Activated CD4-positive, alpha-beta T cell treated with anti-CD3 and anti-CD28 coated beads for 36 hours (primary cell): ENCODE results near the gene CACNA2D2. TPM values are rescaled to one million over a fixed set of nuclear protein-coding genes. Genes with fewer than 3 reads are reported as not detected.
A peak's percentile ranks its signal among the peaks of the same experiment; 100 is the strongest.

Source experiments
- ATAC-seq: fragments of 200-7000 bp; cut with Tn5 transposase; one replicate; pipeline ENCODE4 v1.10.0; 2021; ENCODE audit warnings: mild to moderate bottlenecking, moderate library complexity
- CTCF ChIA-PET: fragments of 350-600 bp; sonication (Branson Sonifier 250); formaldehyde crosslinking; loops from one replicate; lab custom pipeline; 2021; ENCODE audit warnings: antibody characterized with exemption; lab: Charles Lee
- POLR2A ChIA-PET: fragments of 350-600 bp; sonication (Branson Sonifier 250); formaldehyde crosslinking; loops from one replicate; lab custom pipeline; 2021; ENCODE audit warnings: antibody characterized with exemption, inconsistent platforms; lab: Charles Lee
- DNase-seq: peaks from one replicate; pipeline ENCODE4 v3.0.0-alpha.2; 2020
- H3K27ac Mint-ChIP-seq: one replicate; pipeline ENCODE4 v1.8.0; 2021; ENCODE audit warnings: mixed read lengths
- H3K27me3 Mint-ChIP-seq: one replicate; pipeline ENCODE4 v1.8.0; 2021; ENCODE audit warnings: mixed read lengths
- H3K36me3 Mint-ChIP-seq: one replicate; pipeline ENCODE4 v1.8.0; 2021; ENCODE audit warnings: low read depth, mixed read lengths
- H3K4me1 Mint-ChIP-seq: one replicate; pipeline ENCODE4 v1.8.0; 2021; ENCODE audit warnings: mixed read lengths
- H3K4me3 Mint-ChIP-seq: one replicate; pipeline ENCODE4 v1.8.0; 2021; ENCODE audit warnings: mild to moderate bottlenecking, moderate library complexity, mixed read lengths
- H3K9me3 Mint-ChIP-seq: one replicate; pipeline ENCODE4 v1.8.0; 2021; ENCODE audit warnings: low read depth, mixed read lengths
- intact Hi-C, 2 experiments: fragments of 100-400 bp; cut with DNase I in 1 of 2; cut with micrococcal nuclease in 1 of 2; formaldehyde crosslinking; loops; one replicate each; pipeline versions ENCODE4 v1.14.2 to v1.15.1; 2022 to 2024; cut with DNase I, micrococcal nuclease
- total RNA-seq, 2 experiments: library from RNA; stranded (reverse); gene quantifications; one replicate each; pipeline ENCODE4 v1.2.3, GENCODE V29; 2021

The CACNA2D2 gene
- total RNA-seq, 2 experiments from 2014 or later, result 1.1 to 1.5 TPM

- Mint-ChIP-seq H3K4me1 (peaks cover 8% of the 10 kb centered on the region), H3K27ac (no peak overlapping the region), H3K9me3 (no peaks in the 10 kb centered on the region), H3K27me3 (no peaks in the 10 kb centered on the region), H3K4me3 (no peak overlapping the region), H3K36me3 (no peaks in the 10 kb centered on the region)
- CTCF ChIA-PET, result no interaction called here
- no peak for ATAC-seq
- intact Hi-C loops, result no loop called here
- POLR2A ChIA-PET, result no interaction called here
- no peak for DNase-seq
Observed at GRCh38 chr3:50374363-50375257, 128.8 kb downstream of the CACNA2D2 start.

- ATAC-seq, result no peak
- Mint-ChIP-seq H3K36me3 (no peaks in the 10 kb centered on the region), H3K4me3 (no peak overlapping the region), H3K4me1 (peaks cover 8% of the 10 kb centered on the region), H3K27ac (no peak overlapping the region), H3K9me3 (no peaks in the 10 kb centered on the region), H3K27me3 (no peaks in the 10 kb centered on the region)
- intact Hi-C loops, result no loop called here
- ChIA-PET CTCF (no interaction called here), POLR2A (no interaction called here)
- no peak for DNase-seq
Observed at GRCh38 chr3:50373146-50374051, 130.0 kb downstream of the CACNA2D2 start.

- H3K27me3 Mint-ChIP-seq, result no peaks in the 10 kb centered on the region
- H3K9me3 Mint-ChIP-seq, result no peaks in the 10 kb centered on the region
- ChIA-PET POLR2A (no interaction called here), CTCF (no interaction called here)
- no peak overlapping the region for H3K4me3 Mint-ChIP-seq
- no peak overlapping the region for H3K27ac Mint-ChIP-seq
- intact Hi-C loops, result no loop called here
- peaks cover 8% of the 10 kb centered on the region for H3K4me1 Mint-ChIP-seq
- ATAC-seq (peak; percentile 14), DNase-seq (no peak)
- no peaks in the 10 kb centered on the region for H3K36me3 Mint-ChIP-seq
Observed at GRCh38 chr3:50372349-50372748, 131.1 kb downstream of the CACNA2D2 start.

- no peak overlapping the region for H3K27ac Mint-ChIP-seq
- ChIA-PET POLR2A (no interaction called here), CTCF (no interaction called here)
- peaks cover 11% of the 10 kb centered on the region for H3K4me1 Mint-ChIP-seq
- H3K36me3 Mint-ChIP-seq, result no peaks in the 10 kb centered on the region
- H3K27me3 Mint-ChIP-seq, result no peaks in the 10 kb centered on the region
- no peaks in the 10 kb centered on the region for H3K9me3 Mint-ChIP-seq
- ATAC-seq, result peak; percentile 10
- no peak for DNase-seq
- intact Hi-C loops, result no loop called here
- no peak overlapping the region for H3K4me3 Mint-ChIP-seq
Observed at GRCh38 chr3:50371133-50371685, 132.2 kb downstream of the CACNA2D2 start.

GRCh38 chr3:50370594-50370993 is 132.8 kb downstream of the CACNA2D2 start:
- ChIA-PET POLR2A (no interaction called here), CTCF (interaction anchor here (0.7 kb wide), 2 partner anchors 94 to 172 kb away, joined by 3 to 4 read pairs; no protein-coding TSS in a partner anchor)
- Mint-ChIP-seq H3K36me3 (no peaks in the 10 kb centered on the region), H3K27ac (no peak overlapping the region), H3K4me3 (no peak overlapping the region), H3K27me3 (no peaks in the 10 kb centered on the region), H3K9me3 (no peaks in the 10 kb centered on the region), H3K4me1 (peaks cover 18% of the 10 kb centered on the region)
- no peak for DNase-seq
- intact Hi-C loops, result no loop called here
- peak; percentile 35 for ATAC-seq

- H3K4me1 Mint-ChIP-seq, result peaks cover 20% of the 10 kb centered on the region
- no peaks in the 10 kb centered on the region for H3K9me3 Mint-ChIP-seq
- ChIA-PET CTCF (no interaction called here), POLR2A (no interaction called here)
- no peak overlapping the region for H3K4me3 Mint-ChIP-seq
- H3K27me3 Mint-ChIP-seq, result no peaks in the 10 kb centered on the region
- DNase-seq, result no peak
- intact Hi-C loops, result no loop called here
- ATAC-seq, result no peak
- no peak overlapping the region for H3K27ac Mint-ChIP-seq
- H3K36me3 Mint-ChIP-seq, result no peaks in the 10 kb centered on the region
Observed at GRCh38 chr3:50369012-50369670, 134.3 kb downstream of the CACNA2D2 start.

- ATAC-seq (no peak), DNase-seq (no peak)
- peak overlapping the region; percentile 74 for H3K27ac Mint-ChIP-seq
- no peaks in the 10 kb centered on the region for H3K9me3 Mint-ChIP-seq
- ChIA-PET POLR2A (no interaction called here), CTCF (interaction anchor here (0.6 to 1.1 kb wide), 6 partner anchors 21 to 1438 kb away, joined by 3 to 4 read pairs (median 3); partner anchors contain the start of genes HYAL3 and NAA80)
- peaks cover 12% of the 10 kb centered on the region for H3K4me1 Mint-ChIP-seq
- H3K27me3 Mint-ChIP-seq, result no peaks in the 10 kb centered on the region
- H3K4me3 Mint-ChIP-seq, result peak overlapping the region; percentile 72
- intact Hi-C loops, result loop anchor here (1.0 to 2.0 kb wide), 8 partner anchors 15 to 250 kb away; partner anchors contain the start of genes CYB561D2 (in 2 of the 2), NPRL2 (in 2 of the 2), C3orf18 (in 1 of the 2) and HYAL3 (in 1 of the 2)
- H3K36me3 Mint-ChIP-seq, result no peaks in the 10 kb centered on the region
Observed at GRCh38 chr3:50365842-50366220, 137.6 kb downstream of the CACNA2D2 start.

- CTCF ChIA-PET, result interaction anchor here (0.6 to 1.1 kb wide), 7 partner anchors 21 to 1438 kb away, joined by 3 to 4 read pairs (median 3); partner anchors contain the start of genes HYAL3 and NAA80
- Mint-ChIP-seq H3K4me1 (peaks cover 13% of the 10 kb centered on the region), H3K27me3 (no peaks in the 10 kb centered on the region), H3K27ac (peak overlapping the region; percentile 74), H3K36me3 (no peaks in the 10 kb centered on the region), H3K4me3 (peak overlapping the region; percentile 72), H3K9me3 (no peaks in the 10 kb centered on the region)
- intact Hi-C loops, result loop anchor here (1.0 to 2.0 kb wide), 8 partner anchors 14 to 251 kb away; partner anchors contain the start of genes CYB561D2 (in 2 of the 2), NPRL2 (in 2 of the 2), C3orf18 (in 1 of the 2) and HYAL3 (in 1 of the 2)
- DNase-seq (peak; percentile 98), ATAC-seq (peak; percentile 99)
- POLR2A ChIA-PET, result no interaction called here
Observed at GRCh38 chr3:50365080-50365841, 138.2 kb downstream of the CACNA2D2 start.

- Mint-ChIP-seq H3K36me3 (no peaks in the 10 kb centered on the region), H3K4me3 (peak overlapping the region; percentile 72), H3K27me3 (no peaks in the 10 kb centered on the region), H3K27ac (peak overlapping the region; percentile 37), H3K9me3 (no peaks in the 10 kb centered on the region), H3K4me1 (peaks cover 19% of the 10 kb centered on the region)
- DNase-seq, result no peak
- ChIA-PET POLR2A (no interaction called here), CTCF (interaction anchor here (0.6 to 1.1 kb wide), 4 partner anchors 20 to 288 kb away, joined by 3 to 4 read pairs (median 4); no protein-coding TSS in a partner anchor)
- peak; percentile 18 for ATAC-seq
- intact Hi-C loops, result loop anchor here (1.0 to 2.0 kb wide), 8 partner anchors 14 to 252 kb away; partner anchors contain the start of genes CYB561D2 (in 2 of the 2), NPRL2 (in 2 of the 2), C3orf18 (in 1 of the 2) and HYAL3 (in 1 of the 2)
Observed at GRCh38 chr3:50364573-50365079, 138.8 kb downstream of the CACNA2D2 start.
